Measurements from ENCODE around the gene GOLGA8B. TPM values are rescaled to one million over a fixed set of nuclear protein-coding genes. Genes with fewer than 3 reads are reported as not detected.
"Not testable (repeated sequence)": the region's sequence is repeated elsewhere in the genome, so short reads cannot be mapped to it uniquely, and the experiment has no call there.

Gene GOLGA8B, protein sequence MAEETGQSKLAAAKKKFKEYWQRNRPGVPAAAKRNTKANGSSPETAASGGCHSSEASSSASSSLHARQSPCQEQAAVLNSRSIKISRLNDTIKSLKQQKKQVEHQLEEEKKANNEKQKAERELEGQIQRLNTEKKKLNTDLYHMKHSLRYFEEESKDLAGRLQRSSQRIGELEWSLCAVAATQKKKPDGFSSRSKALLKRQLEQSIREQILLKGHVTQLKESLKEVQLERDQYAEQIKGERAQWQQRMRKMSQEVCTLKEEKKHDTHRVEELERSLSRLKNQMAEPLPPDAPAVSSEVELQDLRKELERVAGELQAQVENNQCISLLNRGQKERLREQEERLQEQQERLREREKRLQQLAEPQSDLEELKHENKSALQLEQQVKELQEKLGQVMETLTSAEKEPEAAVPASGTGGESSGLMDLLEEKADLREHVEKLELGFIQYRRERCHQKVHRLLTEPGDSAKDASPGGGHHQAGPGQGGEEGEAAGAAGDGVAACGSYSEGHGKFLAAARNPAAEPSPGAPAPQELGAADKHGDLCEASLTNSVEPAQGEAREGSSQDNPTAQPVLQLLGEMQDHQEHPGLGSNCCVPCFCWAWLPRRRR
- total RNA-seq, result 100 to 1,000 TPM in 3 of 6 donors, 10 to 100 TPM in 3; 29.8 to 788 (median 115) TPM

DNA sequence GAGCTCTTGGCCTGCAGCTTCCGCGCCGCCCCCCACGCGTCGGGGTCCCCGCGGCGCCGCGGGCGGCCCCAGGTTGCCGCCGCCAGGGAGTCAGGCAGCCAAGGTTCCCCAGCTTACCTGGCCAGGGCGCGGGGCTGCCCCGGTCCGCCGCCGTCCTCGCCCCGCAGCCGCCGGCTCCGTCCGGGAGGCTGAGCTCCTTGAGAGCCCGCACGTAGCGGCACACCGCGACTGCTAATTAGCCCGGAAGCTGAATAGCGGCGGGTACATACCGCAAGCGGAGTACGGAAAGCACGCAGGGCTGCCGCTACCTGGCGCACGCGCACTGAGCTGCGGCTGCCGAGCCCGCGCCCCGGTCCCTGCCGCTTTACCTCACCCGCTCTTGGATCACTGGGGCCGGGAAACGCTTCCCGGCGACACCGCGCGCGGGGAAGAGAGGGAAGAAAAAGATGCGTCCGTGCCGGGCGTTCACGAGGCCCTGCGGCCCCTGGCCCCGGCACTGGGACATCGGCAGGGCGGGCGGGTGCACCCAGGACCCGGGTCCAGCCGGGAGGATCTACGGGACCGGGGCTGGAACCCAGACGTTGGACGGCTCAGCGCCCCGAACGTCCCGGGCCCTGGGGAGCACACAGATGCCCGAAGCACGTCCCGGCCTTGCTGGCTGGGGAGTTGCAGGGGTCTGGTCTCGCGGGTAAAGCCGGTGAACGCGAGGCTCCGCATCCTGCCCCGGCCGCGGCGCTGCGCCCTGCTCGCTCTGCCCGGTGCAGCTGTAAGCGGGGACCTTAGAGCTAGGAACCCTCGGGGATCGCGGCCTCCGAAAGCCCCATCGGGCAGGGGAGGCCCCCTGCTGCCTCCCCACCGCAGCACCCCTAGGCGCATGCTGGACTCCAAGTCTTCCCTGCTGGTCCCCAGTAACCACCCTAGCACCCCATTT lies at the start of gene GOLGA8B:
TSS of gene GOLGA8B (minus strand) at position 253 of the 931 bp plus-strand sequence. CDS start 47,739 bp downstream, outside the sequence.
- DNase-seq, result peak; percentile 81 to 94
- H3K27ac ChIP-seq, result peak within 1 kb of the TSS in 3 of 4 donors; percentile 27 to 78 (median 40)
- H3K27me3 ChIP-seq, result no peaks in the 10 kb centered on the region
- H3K36me3 ChIP-seq, result no peaks in the 10 kb centered on the region
- peak; percentile 74 to 79 for ATAC-seq (ENCODE audit: low FRiP score in 2 of 2)
- peaks cover 13 to 38% (median 17%) of the 10 kb centered on the region in 4 donors for H3K4me1 ChIP-seq
- peak within 1 kb of the TSS; percentile 80 to 94 (median 89) for H3K4me3 ChIP-seq
- 0 to 3% methylated on average over 6 to 31 of the region's 101 CpGs for WGBS, 2 donors
- H3K9me3 ChIP-seq, result no peaks in the 10 kb centered on the region
- TF ChIP-seq POLR2AphosphoS5 (IDR thresholded peaks at IDR 0.05) (peak in 1 of 2 donors; percentile 45), EP300 (IDR thresholded peaks at IDR 0.05) (no peak), POLR2A (IDR thresholded peaks at IDR 0.05) (peak in 1 of 4 donors; percentile 39)
- TF ChIP-seq, protein P1, sequence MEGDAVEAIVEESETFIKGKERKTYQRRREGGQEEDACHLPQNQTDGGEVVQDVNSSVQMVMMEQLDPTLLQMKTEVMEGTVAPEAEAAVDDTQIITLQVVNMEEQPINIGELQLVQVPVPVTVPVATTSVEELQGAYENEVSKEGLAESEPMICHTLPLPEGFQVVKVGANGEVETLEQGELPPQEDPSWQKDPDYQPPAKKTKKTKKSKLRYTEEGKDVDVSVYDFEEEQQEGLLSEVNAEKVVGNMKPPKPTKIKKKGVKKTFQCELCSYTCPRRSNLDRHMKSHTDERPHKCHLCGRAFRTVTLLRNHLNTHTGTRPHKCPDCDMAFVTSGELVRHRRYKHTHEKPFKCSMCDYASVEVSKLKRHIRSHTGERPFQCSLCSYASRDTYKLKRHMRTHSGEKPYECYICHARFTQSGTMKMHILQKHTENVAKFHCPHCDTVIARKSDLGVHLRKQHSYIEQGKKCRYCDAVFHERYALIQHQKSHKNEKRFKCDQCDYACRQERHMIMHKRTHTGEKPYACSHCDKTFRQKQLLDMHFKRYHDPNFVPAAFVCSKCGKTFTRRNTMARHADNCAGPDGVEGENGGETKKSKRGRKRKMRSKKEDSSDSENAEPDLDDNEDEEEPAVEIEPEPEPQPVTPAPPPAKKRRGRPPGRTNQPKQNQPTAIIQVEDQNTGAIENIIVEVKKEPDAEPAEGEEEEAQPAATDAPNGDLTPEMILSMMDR (IDR thresholded peaks at IDR 0.05), result peak in 1 of 6 experiments; percentile 19

DNA sequence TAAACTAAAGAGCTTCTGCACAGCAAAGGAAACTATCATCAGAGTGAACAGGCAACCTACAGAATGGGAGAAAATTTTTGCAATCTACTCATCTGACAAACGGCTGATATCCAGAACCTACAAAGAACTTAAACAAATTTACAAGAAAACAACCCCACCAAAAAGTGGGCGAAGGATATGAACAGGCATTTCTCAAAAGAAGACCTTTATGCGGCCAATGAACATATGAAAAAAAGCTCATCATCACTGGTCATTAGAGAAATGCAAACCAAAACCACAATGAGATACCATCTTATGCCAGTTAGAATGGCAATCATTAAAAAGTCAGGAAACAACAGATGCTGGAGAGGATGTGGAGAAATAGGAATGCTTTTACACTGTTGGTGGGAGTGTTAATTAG lies 49.7 kb upstream of the GOLGA8B start:
- not testable (repeated sequence) for H3K27ac ChIP-seq; H3K27me3 ChIP-seq; H3K36me3 ChIP-seq; H3K4me3 ChIP-seq; ATAC-seq (ENCODE audit: low FRiP score in 2 of 2); DNase-seq; H3K4me1 ChIP-seq; H3K9me3 ChIP-seq
- WGBS, 2 donors, result 78 to 98% methylated on average over 3 of the region's 3 CpGs

DNA sequence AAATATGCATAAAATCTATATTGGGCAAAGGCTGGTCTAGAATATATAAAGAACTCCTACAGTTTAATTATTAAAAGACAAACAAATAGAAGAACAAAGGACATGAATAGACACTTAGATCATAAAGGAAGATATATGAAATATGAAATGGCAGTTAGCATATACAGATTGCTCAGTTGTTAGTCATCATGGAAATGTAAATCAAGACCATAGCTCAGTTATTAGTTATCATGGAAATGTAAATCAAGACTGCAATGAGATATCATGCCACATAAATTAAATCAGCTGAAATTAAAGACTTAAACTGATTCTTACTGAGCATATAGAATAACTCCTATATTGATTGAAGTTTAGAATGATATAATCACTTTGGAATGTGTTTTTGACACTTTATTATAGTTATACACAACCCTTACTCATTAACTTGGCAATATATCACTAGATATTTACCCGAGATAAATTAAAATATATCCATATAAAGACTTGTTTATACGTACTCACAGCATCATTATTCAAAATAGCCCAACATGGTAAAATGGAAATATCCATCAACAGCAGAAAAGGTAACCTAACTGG lies 45.2 kb upstream of the GOLGA8B start:
- no peaks in the 10 kb centered on the region for H3K9me3 ChIP-seq
- no peaks in the 10 kb centered on the region for H3K27me3 ChIP-seq
- H3K4me3 ChIP-seq, result no peak overlapping the region
- WGBS, 2 donors, result 73 to 74% methylated on average over 2 of the region's 2 CpGs
- DNase-seq, result no peak
- H3K27ac ChIP-seq, result no peak overlapping the region
- TF ChIP-seq, protein P1 (IDR thresholded peaks at IDR 0.05), result no peak
- TF ChIP-seq POLR2A (IDR thresholded peaks at IDR 0.05) (no peak), EP300 (IDR thresholded peaks at IDR 0.05) (no peak), POLR2AphosphoS5 (IDR thresholded peaks at IDR 0.05) (no peak)
- no peaks in the 10 kb centered on the region for H3K36me3 ChIP-seq
- H3K4me1 ChIP-seq, result no peaks in the 10 kb centered on the region
- ATAC-seq (ENCODE audit: low FRiP score in 2 of 2), result no peak

DNA sequence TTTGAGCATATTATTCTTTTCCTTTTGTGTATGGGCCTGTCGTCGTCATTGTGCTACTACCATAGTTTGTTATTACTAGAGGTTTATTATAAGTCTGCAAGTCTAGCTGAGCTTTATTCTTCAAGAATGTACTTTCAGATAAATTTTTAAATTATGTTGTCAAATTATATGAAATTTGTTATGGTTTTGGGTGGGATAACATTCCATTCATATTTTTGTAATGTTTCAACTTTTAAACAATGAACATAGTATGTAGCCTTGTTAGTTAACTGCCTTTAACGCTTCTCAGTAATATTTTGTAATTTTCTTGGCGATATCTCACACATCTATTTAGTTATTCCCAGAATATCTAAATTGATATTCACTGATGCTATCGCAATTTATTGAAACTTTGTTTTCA lies 41.6 kb upstream of the GOLGA8B start:
- H3K36me3 ChIP-seq, result no peaks in the 10 kb centered on the region
- H3K27ac ChIP-seq, result no peak overlapping the region
- no peaks in the 10 kb centered on the region for H3K4me1 ChIP-seq
- no peak for ATAC-seq (ENCODE audit: low FRiP score in 2 of 2)
- 76 to 80% methylated on average over 5 of the region's 5 CpGs for WGBS, 2 donors
- no peaks in the 10 kb centered on the region for H3K27me3 ChIP-seq
- no peak overlapping the region for H3K4me3 ChIP-seq
- no peak for TF ChIP-seq POLR2A (IDR thresholded peaks at IDR 0.05)
- TF ChIP-seq EP300 (IDR thresholded peaks at IDR 0.05), result no peak
- TF ChIP-seq, protein P1 (IDR thresholded peaks at IDR 0.05), result no peak
- TF ChIP-seq POLR2AphosphoS5 (IDR thresholded peaks at IDR 0.05), result no peak
- no peak for DNase-seq
- H3K9me3 ChIP-seq, result no peaks in the 10 kb centered on the region
